Suppressor macrophage treated with lipopolysaccharide for 4 hours (primary cell): ENCODE measurements around the gene ATXN7L3.

Experiments used
- DNase-seq: peaks from one replicate; pipeline ENCODE4 v3.0.0-alpha.2; 2020

ATXN7L3 gene

DNA sequence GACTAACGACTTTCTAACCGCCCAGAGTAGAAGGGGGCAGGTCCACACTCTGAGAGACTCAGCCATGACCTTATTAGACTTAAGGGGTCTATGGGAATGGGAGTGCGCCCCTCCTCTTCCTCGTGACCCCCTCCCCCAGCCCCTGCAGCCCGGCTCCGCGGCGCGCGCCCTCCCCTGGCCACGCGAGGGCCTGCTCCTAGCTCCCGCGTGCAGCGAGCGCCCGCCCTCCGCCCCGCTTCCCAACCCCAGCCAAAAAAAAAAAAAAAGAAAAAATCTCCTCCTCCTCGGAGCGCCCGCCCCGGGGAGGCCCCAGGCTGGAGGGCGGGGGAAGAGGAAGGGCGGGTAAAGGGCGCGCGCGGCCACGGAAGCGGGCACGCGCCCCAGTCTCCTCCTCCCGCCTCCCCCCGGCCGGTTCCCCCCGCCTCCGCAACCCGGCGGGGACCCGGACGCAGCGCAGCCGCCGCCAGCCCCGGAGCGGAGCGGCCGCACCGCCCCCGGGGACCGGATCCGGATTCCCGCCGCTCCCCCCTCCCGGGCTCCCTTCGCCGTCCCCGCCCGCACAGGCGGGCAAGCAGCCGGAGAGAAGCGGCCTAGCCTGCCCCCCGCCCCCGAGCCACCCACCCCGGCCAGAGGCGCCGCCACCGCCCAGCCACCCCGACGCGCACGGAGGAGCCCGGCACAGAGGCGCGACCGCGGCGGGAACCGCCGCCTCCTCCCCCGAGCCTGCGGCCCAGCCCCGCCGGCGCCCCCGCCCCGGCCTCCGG, 18.8 kb upstream of the ATXN7L3 start:
- DNase-seq = peak; percentile 94

DNA sequence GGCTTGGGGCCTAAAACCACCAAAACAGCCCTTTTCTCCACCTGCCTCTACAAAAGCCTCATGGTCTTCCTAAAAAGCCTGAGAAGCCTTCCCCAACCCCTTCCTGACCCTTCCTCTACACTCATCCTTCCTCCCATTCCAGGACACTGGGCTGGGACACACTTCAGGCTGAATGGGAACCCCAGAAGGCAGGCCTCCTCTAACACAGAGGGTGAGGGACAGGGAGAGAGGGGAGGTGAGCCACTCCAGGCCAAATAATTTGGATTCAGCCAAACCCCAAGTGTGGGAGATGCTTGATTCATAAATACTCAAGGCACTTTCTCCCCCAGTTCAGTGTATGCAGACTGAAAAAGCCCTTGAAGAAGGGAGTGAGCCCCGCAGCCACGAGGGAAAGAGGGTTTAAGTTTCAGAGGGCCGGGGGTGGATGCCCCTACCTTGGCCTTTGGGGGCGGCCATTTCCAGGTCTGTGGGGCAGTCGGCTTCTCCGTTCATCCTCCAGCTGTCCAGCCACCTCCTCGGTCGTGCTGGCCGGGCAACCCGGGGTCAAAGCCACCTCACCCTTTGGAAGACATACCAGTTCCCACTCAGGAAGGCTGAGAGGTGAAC, 18.2 kb upstream of the ATXN7L3 start:
- no peak for DNase-seq

DNA sequence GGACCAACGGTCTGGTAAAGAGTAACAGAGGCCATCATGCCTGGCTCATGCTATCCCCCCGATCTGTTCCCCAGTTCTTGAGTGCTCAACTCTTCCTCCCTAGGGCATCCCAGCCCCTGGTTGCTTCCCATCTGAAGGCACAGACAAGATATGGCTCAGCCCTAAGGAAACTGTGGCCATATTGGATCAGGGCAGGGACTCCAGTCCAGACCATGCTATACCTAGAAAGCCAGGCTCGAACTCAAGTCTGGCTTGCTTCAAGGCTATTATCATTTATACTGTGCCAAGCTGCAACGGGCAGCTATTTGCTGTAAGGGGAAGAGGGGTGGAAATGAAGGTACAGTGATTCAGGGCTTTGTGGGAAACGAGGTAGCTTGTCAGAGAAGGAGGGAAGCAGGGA, 17.0 kb upstream of the ATXN7L3 start:
- no peak for DNase-seq

DNA sequence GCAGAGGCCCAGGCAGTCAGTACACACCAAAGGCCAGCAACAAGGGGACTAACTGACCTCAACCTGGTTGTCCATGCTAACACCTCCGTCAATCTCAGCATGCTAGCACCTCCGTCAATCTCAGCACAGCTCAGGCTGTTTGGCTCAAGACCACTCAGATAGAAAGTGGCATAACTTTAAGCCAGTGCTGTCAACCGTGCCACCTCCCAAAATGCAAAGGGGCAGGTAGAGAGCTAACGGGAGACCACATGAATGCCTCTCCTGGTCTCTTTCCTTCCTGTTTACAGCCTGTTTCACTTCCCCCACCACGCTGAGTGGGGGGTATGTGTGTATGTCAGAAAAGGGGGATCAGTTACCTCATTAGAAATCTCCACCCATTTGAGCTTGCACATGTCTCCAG, 16.5 kb upstream of the ATXN7L3 start:
- no peak for DNase-seq

DNA sequence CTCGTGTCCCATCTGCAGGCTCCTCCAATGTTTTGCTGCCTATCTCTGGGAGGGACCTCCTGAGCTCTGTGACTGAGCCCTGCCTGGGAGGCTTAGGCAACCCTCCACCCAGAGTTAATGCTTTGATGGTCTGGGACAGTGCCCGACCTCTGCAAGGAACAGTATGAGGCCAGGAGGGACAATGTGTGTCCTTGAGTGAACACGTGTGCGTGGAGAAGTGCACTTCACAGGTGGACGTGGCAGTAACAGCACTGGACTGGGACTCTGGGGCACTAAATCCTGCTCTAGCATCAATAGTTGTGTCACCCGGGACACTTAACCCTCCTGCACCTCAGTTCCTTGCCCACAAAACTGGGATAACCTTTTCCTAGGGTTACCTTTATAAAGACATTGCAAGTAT, 15.2 kb upstream of the ATXN7L3 start:
- DNase-seq = no peak

DNA sequence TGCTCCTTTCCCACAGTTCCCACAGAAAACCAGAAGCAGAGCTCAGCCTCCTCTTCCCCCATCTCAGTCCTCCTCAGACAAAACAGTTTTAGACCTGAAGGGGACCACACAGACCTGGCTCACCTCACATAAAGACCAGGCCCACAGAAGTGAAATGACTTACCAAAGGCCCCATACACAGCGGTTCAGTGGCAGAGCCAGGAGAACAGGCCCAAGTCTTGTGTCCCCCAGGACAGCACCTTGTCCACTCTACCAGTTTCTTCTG, 14.5 kb upstream of the ATXN7L3 start:
- no peak for DNase-seq

DNA sequence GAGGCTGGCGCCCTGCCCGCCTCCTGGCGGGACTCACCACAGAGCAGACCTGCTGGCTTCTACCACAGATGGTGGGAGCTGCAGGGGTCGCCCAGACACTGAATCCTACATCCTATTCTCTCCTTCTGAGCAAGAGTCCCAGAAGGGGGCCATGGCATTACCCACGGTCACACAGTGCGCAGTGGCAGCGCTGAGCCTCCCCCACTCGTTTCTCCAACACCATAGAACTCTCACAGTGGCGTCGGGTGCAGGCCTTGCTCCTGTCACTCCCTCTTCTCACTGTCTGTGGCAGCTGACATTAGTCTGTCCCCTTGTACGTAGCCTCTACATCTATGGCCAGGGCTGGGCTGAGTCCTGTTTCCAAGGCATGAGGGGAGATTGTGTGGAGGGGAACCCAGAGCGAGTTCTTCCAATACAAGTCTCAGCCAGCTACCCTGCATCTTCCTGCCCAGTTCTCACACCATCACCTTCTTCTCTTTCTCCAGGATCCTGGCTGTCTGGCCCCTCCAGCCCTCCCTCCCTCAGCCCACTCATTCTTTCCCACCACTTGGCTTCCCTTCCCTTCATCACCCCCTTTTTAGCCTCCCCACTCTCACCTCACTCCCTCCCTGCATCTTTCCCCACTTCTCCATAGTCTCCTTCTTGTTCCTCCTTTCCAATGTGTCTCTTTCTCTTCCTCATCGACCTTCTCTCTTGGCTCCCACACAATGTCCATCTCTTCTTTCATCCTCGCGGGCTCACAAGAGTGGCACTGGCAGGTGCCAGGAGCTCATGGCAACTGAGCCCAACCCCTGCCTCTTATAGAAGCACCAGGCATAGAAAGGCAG, 13.9 kb upstream of the ATXN7L3 start:
- DNase-seq = no peak

DNA sequence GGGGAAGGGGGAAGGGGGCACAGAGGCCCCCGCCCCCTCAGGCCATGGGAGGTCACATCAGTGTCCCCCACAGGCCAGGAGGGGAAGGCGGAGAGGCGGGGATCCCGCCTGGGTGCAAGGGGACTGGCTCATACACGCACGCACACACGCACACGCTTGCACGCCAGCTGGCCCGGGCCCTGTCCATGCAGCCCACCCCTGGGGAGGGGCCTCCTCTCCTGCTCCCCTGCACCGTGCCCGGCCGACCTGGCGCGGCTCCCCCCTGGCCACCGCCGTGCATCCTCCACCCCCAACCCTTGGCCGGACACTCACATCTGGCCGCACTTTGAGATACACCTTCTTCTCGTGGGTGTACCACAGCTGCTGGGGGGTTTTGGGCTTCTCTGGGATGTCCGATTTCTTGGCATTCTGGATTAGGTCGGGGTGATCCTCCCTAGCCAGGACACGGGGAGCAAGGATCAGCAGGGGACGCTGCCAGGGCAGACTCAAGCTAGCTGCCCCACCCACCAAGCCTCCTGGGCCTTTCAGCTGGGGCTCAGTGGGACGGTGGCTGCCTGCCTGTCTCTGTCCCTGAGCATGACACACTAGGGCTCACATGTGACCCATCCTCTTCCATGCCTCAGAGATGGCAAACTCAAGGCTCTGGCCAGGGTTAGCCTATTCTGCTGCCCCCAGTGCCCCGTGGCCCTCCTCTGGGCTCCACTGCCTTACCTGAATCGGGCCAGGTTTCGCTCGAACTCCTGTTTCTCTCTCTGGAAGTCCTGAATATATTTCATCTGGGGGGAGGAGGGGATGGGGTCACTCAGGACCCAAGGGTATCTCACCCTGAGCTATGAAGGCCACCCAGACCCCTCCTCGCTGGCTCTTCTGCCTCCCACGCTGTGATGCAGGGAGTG, 13.1 kb upstream of the ATXN7L3 start:
- DNase-seq = no peak

DNA sequence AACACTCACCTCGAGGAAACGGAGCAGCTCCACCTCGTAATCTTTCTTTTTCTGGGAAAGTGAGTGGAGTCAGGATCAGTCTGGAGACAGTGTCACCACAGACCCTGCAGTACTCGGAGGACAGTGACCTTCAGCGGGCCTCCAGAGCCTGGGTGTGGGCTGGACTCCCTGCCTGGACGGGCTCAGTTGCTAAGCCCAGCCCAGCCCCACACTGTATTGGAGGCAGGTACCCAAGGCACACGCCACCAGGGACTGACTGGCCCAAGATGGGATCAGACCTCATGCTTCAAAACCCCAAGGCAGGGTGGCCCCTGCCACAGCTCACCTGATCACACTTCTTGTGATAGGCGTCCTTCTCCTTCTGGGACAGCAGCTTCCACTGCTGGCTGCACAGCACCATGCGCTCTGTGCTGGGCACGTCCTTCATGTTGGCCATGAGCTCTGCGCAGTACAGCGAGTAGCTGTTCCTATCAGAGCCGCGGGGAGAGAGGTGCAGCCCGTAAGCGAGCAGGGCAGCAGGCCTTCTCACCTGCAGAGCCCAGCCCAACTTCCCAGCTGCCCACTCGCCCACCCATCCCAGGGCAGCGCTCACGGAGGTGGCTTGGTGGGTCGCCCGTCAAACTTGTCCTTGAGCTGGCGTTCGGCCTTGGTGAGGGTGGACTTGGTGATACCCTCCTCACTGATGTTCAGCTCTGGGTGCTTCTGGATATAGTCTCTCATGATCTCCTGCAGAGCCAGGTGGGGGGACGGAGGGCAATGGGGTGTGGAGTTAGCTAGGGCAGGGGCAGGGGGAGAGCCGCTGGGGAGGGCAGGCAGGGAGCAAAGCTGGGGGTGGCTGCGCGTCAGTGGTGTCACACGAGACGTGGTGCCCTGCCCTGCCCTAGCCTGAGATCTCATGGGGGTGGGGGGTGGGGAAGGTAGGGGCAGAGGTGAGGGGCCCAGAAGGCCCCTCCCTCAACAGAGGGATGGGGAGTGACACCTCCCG, 11.9 kb upstream of the ATXN7L3 start:
- no peak for DNase-seq

DNA sequence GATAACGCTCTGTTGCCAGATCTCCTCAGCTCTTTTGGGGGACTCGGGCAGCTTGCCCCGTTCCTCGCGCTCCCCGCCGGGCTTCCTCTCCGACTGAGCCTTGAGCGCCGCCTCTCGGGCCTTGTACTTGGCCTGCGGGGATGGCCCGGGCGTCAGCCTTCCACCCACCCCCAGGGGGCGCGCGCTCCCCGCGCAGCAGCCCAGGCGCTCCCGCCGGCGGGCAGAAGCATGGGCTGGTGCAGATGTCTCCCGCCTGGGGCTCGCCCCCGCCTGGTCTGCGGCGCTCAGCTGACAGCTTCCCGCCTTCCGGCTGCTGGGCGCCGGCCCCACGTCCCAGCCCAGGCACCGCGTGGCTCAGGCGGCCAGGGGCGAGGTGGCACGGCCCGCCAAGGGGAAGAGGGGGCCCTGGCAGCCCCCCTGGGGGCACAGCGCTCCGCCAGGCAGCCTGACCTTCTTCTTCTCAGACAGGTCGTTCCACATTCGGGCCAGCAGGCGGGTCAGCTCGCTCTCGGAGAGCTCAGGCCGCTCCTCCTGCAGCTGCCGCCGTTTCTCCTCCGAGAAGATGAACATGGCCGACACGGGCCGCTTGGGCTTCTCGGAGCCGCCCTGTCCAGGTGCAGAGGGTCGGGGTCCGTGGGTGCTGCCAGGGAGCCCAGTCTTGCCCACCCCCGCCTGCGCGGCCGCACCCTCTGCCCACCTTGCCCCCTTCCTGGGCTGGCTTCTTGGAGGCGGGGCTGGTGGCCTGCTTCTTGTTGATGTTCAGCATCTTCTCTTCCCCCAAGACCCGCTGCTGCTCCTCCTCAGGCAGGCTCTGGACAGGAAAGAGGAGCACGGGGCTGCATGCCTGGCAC, 10.9 kb upstream of the ATXN7L3 start:
- peak; percentile 93 for DNase-seq

DNA sequence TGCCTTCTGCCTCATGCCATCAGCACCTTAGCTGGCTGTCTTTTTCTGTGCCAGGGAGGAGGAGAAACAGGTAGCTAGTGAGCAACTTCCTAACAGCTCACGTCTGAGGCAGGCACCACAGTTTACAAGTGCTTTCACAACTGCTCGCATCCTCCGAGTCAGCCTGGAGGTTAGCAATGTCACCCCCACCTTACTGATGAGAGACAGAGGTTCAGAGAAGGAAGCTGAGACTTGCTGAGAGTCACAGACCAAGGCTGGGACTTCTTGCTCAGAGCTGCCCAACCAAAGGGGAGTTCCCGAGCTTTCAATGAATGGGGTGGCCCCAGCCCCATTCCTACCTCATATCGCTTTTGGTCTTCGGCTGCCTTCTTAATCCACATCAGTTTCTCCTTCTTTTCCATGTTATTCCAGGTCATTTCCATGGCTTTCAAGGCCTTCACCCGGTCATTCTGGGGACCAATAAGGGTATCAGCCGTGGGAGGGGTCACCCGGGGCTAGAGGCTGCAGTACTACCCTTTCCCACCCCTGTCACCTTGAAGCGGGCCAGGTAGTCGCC, 10.2 kb upstream of the ATXN7L3 start:
- DNase-seq = peak; percentile 46

DNA sequence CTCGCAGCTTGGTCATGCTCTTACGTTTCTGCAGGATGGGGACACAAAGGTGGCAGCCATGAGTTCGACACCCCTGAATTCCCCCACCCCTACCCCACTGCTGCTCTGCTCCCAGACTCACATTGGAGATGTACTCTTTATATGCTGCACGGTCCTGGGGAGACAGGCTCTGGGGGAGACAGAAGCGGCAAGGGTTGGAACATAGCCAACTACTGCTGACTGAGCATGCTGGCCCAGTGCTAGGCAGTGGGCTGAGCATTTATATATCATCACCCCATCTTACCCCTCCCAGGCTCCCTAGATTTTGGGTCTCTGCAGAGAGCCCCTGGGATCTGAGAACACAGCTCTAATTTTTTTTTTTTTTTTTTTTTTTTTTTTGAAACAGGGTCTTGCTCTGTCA, 8.1 kb upstream of the ATXN7L3 start:
- no peak for DNase-seq

DNA sequence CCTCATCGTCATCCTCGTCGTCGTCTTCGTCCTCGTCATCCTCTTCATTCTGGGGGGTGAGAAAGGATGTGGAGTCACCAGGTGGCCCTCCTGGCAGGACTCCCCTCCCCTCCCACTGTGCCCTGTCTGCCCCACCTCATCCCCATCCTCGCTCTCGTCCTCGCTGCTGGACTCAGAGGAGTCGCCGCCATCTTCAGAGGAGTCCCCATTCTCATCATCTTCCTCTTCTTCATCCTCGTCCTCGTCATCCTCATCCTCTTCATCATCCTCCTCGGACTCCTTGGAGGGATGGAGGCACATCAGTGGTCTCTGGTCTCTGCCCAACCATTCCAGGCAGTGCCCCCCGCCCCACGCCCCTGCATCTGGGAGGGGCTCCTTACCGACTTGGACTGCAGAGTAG, 7.6 kb upstream of the ATXN7L3 start:
- DNase-seq = no peak

DNA sequence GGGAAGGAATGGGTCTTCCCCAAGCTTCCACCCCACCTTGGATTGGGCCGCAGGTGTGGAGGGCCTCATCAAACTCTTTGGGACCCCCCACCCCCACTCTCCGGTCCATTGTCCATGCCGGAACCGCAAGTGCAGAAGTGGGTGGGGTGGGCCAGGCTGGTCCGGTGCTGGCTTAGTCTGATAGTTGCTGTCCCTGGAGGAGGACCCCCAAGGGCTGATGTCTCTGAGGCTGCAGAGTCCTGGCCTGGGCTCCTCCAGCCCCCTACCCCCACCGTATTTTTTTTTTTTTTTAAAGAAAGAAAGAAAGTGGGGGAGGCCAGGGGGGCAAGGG, 7.1 kb upstream of the ATXN7L3 start:
- DNase-seq = no peak

DNA sequence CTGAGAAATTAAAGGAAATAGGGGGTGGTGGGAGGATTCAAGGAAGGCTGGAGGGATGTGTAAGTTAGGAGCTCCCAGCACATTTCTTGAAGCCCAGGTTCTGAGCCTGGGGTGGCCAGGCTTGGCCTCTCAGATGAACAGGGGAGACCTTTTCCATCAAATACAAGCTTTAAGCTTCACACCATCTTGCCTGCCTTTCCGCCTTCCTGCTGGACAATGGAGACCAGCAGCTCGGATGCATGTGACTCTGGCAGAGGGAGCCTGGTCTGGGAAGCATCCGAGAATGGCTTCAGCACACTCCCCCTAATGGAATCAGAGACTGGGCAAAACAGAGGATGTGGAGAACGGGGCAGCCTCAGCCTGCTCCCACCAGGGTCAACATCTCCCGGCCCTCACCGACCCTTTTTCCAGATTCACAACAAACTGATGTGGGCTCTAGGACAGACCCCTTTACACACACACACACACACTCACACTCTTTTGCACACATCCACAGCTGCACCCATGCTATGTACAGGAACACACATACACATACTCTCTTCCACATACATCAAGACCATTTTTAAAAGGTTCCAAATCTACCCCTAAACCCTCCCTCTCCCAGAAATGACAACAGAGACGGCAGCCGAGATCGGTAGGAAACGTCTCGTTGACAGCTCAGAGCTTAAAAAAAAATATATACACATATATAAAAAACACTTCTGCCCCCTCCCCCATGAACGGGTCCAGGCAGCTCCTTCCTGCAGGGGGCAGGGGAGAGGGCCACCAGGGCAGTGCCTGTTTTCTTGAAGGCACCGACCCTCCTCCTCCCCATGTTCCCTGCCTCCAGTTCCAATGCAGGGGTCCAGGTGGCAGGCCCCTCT, 6.5 kb upstream of the ATXN7L3 start:
- no peak for DNase-seq

DNA sequence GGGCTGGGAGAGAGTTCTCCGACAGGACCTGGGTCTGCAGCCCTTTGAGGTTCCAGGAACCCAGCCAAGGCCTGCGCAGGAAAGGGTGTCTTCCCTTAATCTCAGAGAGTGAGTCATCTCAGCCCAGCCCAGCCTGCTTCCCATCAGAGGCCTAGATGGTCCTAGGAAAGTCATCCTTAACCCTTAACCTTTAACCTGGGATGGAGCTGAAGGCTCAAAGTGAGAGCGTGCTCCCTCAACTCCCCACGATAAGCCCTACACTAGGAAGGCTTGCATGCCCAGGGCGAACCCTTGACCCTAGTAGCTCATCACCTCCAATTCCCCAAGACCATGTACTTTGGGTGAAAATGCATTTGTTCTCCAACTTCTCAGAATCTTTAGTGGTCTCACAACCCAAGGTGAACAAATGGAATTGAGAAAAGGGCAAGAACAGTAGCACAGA, 4.8 kb upstream of the ATXN7L3 start:
- DNase-seq = peak; percentile 40

DNA sequence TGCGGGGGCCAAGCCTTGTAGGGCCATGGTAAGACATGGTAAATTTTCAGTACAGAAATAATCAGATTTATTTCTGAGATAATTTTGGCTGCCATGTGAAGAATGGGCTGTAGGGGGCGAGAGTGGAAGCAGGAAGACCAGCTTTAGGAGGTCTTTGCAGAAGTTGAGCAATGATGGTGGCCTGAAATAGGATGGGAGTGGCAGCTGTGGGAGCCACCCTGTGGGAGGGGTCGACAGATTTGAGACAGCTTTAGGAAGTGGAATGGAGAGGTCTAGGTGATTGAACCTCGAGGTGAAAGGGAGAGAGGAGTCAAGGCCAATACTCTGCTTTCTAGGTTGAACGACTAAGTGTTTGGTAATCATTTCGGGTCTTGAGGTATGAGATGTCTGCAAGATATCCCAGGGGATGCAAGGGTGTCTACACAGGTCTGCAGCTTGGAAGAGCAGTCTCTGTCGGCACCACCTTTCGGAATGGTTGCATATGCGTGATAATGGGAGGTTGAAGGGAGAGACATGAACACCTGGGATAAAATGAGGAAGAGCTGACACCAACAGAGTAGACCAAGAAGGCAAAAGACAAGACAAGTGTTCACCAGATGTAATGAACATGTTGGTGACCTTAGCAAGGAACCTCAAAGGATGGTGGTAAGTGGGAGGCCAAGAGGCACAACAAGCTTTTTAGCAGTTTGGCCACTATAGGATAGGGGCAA, 4.2 kb upstream of the ATXN7L3 start:
- DNase-seq = peak; percentile 73

DNA sequence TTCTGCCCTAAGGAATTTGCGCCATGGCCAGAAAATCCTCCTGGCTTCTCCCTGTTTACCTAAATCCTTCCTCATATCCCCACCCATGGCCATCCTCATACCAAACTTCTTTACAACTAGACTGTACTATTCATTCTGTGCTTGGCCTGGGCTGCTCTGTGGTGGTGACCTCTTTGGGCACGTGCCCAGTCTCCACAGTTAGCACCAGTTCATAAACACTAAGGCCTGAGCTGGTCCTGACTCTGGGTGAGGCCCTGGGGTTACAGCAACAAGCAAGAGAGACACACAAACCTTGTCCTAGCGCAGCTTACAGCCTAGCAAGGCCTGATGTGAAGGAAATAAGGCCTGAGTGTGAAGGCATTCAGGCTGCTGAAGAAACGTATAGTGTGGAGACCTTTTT, 3.1 kb upstream of the ATXN7L3 start:
- DNase-seq = no peak
